Mesenchymal stem cell (in vitro differentiated cells and primary cell): ENCODE data around the gene CPOX.

Experiments used
- DNase-seq: peaks from one replicate; pipeline ENCODE4 v3.0.0-alpha.2; 2013
- H2AFZ ChIP-seq: one replicate; pipeline ENCODE4 v1.6.1; 2013; ENCODE audit warnings: low read depth, mild to moderate bottlenecking, control low read depth, inconsistent platforms, low read length, moderate library complexity
- H2AK5ac ChIP-seq: 2 replicates; pipeline ENCODE4 v1.6.1; 2013; ENCODE audit warnings: low read length, moderate library complexity, mild to moderate bottlenecking, inconsistent platforms; ENCODE audit not compliant: severe bottlenecking
- H2BK120ac ChIP-seq: one replicate; pipeline ENCODE4 v1.6.1; 2013; ENCODE audit warnings: low read depth, mild to moderate bottlenecking, inconsistent platforms, low read length, moderate library complexity
- H2BK12ac ChIP-seq, 2 experiments: one replicate each; pipeline ENCODE4 v1.6.1; 2013; ENCODE audit warnings: inconsistent platforms in 2 of 2, low read length in 2 of 2, mild to moderate bottlenecking in 2 of 2, moderate library complexity in 2 of 2, control low read depth in 1 of 2
- H2BK15ac ChIP-seq: one replicate; pipeline ENCODE4 v1.6.1; 2013; ENCODE audit warnings: mild to moderate bottlenecking, low read depth, inconsistent platforms; ENCODE audit not compliant: poor library complexity, severe bottlenecking
- H2BK5ac ChIP-seq: 2 replicates; pipeline ENCODE4 v1.6.1; 2013; ENCODE audit warnings: low read depth, mild to moderate bottlenecking, low read length, control low read depth, inconsistent platforms; ENCODE audit not compliant: poor library complexity, severe bottlenecking
- H3K14ac ChIP-seq, 2 experiments: one replicate each; pipeline ENCODE4 v1.6.1; 2013; ENCODE audit warnings: inconsistent platforms in 2 of 2, low read length in 2 of 2, control low read depth in 1 of 2, mild to moderate bottlenecking in 1 of 2, moderate library complexity in 1 of 2
- H3K18ac ChIP-seq, 2 experiments: one replicate each; pipeline ENCODE4 v1.6.1; 2013; ENCODE audit warnings: inconsistent platforms in 2 of 2, low read length in 2 of 2, control low read depth in 1 of 2, low read depth in 1 of 2, mild to moderate bottlenecking in 1 of 2
- H3K23ac ChIP-seq, 2 experiments: one replicate each; pipeline ENCODE4 v1.6.1; 2013; ENCODE audit warnings: inconsistent platforms in 2 of 2, low read length in 2 of 2, mild to moderate bottlenecking in 2 of 2, moderate library complexity in 2 of 2, control low read depth in 1 of 2
- H3K27ac ChIP-seq: 2 replicates; pipeline ENCODE4 v1.5.1; 2013; ENCODE audit warnings: mild to moderate bottlenecking, moderate library complexity, low read length, control low read depth, inconsistent platforms; ENCODE audit not compliant: poor library complexity, severe bottlenecking
- H3K27me3 ChIP-seq, 2 experiments: 2 replicates each; pipeline versions ENCODE4 v1.6.1 to v1.7.0; 2013; ENCODE audit warnings: low read length in 2 of 2, mild to moderate bottlenecking in 2 of 2, moderate library complexity in 2 of 2, control low read depth in 1 of 2, inconsistent platforms in 1 of 2; ENCODE audit not compliant: control insufficient read depth in 1 of 2, insufficient read depth in 1 of 2
- H3K36me3 ChIP-seq, 2 experiments: 2 replicates each; pipeline versions ENCODE4 v1.6.1 to v1.7.0; 2013; ENCODE audit warnings: low read length in 2 of 2, control low read depth in 1 of 2, inconsistent platforms in 1 of 2, low read depth in 1 of 2, mild to moderate bottlenecking in 1 of 2; ENCODE audit not compliant: insufficient read depth in 2 of 2, control insufficient read depth in 1 of 2
- H3K4ac ChIP-seq, 2 experiments: one replicate each; pipeline ENCODE4 v1.6.1; 2013; ENCODE audit warnings: inconsistent platforms in 2 of 2, low read length in 2 of 2, mild to moderate bottlenecking in 2 of 2, moderate library complexity in 2 of 2, control low read depth in 1 of 2, low read depth in 1 of 2
- H3K4me1 ChIP-seq: 2 replicates; pipeline ENCODE4 v1.6.1; 2013; ENCODE audit warnings: low read depth, low read length, control low read depth; ENCODE audit not compliant: control insufficient read depth, insufficient read depth
- H3K4me2 ChIP-seq: 2 replicates; pipeline ENCODE4 v1.6.1; 2013; ENCODE audit warnings: low read length, mild to moderate bottlenecking, inconsistent platforms; ENCODE audit not compliant: poor library complexity, severe bottlenecking
- H3K4me3 ChIP-seq, 2 experiments: 2 replicates each; pipeline versions ENCODE4 v1.5.1 to v1.7.0; 2013; ENCODE audit warnings: low read length in 2 of 2, mild to moderate bottlenecking in 2 of 2, control low read depth in 1 of 2, low read depth in 1 of 2; ENCODE audit not compliant: insufficient read depth in 1 of 2
- H3K79me1 ChIP-seq: replicated peaks from 2 replicates; pipeline ENCODE4 v1.6.1; 2013; ENCODE audit warnings: mild to moderate bottlenecking, control low read depth, low read length, inconsistent platforms; ENCODE audit not compliant: poor library complexity, severe bottlenecking
- H3K9ac ChIP-seq: 2 replicates; pipeline ENCODE4 v1.7.0; 2013; ENCODE audit warnings: mild to moderate bottlenecking, low read length, moderate library complexity
- H3K9me3 ChIP-seq: 2 replicates; pipeline ENCODE4 v1.7.0; 2013; ENCODE audit warnings: mild to moderate bottlenecking, low read length; ENCODE audit not compliant: control insufficient read depth
- H4K8ac ChIP-seq: one replicate; pipeline ENCODE4 v1.6.1; 2013; ENCODE audit warnings: inconsistent platforms, mild to moderate bottlenecking, low read length, moderate library complexity
- H4K91ac ChIP-seq: one replicate; pipeline ENCODE4 v1.6.1; 2013; ENCODE audit warnings: mild to moderate bottlenecking, low read length, inconsistent platforms
- WGBS: methylation state at CpG from one replicate; pipeline ENCODE4 v1.1.7; 2013; ENCODE audit warnings: mixed read lengths; 5-methylcytosine and 5-hydroxymethylcytosine counted together

Gene CPOX

DNA sequence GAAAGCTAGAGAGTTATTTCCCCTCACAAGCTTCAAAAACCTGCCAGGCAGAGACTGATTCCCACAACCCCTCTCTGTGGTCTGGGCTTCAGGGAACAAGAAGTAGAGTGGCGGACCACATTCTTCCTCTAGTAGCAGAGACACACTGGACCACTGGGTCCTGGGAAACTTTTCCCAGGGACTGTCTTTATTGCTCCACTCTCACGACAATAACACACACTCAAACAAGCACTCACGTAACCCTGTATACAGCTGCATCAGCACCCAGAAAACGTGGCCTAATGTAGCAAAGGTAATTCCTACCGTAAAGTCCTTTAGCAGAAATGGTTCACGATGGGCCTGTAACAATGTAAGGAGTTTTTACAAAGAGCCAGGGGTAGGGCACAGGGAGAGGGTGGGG, 27.6 kb downstream of the CPOX start:
- Histone ChIP-seq H3K23ac (no peak overlapping the region), H4K8ac (no peak overlapping the region), H3K4ac (no peak overlapping the region), H2BK15ac (peak overlapping the region; percentile 40), H3K27me3 (no peaks in the 10 kb centered on the region), H2AK5ac (no peak overlapping the region), H3K18ac (no peak overlapping the region), H3K79me1 (no peaks in the 10 kb centered on the region), H3K27ac (no peak overlapping the region), H3K36me3 (no peaks in the 10 kb centered on the region), H2BK5ac (no peak overlapping the region), H3K4me1 (no peaks in the 10 kb centered on the region), H4K91ac (no peak overlapping the region), H3K9me3 (no peaks in the 10 kb centered on the region), H2BK12ac (no peak overlapping the region), H2BK120ac (no peak overlapping the region), H3K4me2 (no peak overlapping the region), H3K9ac (no peak overlapping the region), H2AFZ (no peak overlapping the region), H3K14ac (no peak overlapping the region), H3K4me3 (no peak overlapping the region)
- DNase-seq = peak; percentile 33
- WGBS = 73% methylated on average over 6 of the region's 6 CpGs

DNA sequence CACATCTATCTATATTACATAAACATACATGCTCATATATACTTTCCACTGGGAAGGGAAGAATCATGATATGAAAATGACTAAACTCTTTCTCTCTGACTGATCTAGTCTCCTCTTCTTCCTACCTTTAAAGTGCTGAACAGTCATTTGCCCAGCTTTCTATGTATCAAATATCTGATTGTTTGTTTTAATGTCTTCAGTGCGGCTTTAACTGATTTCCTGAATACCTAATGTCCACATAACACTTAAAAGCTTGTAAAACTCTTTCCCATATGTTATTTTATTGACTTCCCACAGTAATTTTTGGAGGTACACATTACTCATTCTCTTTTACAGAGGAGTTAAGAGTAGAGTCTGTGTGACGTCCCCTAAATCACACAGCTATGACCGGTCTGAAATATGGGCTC, 28.2 kb downstream of the CPOX start:
- Histone ChIP-seq H3K18ac (no peak overlapping the region), H3K4me3 (no peak overlapping the region), H3K4ac (no peak overlapping the region), H3K27me3 (no peaks in the 10 kb centered on the region), H3K9ac (no peak overlapping the region), H2AFZ (no peak overlapping the region), H3K4me1 (no peaks in the 10 kb centered on the region), H3K23ac (no peak overlapping the region), H2BK12ac (no peak overlapping the region), H4K8ac (no peak overlapping the region), H2BK15ac (no peak overlapping the region), H2AK5ac (no peak overlapping the region), H3K36me3 (no peaks in the 10 kb centered on the region), H3K4me2 (no peak overlapping the region), H2BK120ac (no peak overlapping the region), H3K9me3 (no peaks in the 10 kb centered on the region), H4K91ac (no peak overlapping the region), H3K27ac (no peak overlapping the region), H3K79me1 (no peaks in the 10 kb centered on the region), H2BK5ac (no peak overlapping the region), H3K14ac (no peak overlapping the region)
- 63% methylated on average over 2 of the region's 3 CpGs for WGBS
- no peak for DNase-seq

DNA sequence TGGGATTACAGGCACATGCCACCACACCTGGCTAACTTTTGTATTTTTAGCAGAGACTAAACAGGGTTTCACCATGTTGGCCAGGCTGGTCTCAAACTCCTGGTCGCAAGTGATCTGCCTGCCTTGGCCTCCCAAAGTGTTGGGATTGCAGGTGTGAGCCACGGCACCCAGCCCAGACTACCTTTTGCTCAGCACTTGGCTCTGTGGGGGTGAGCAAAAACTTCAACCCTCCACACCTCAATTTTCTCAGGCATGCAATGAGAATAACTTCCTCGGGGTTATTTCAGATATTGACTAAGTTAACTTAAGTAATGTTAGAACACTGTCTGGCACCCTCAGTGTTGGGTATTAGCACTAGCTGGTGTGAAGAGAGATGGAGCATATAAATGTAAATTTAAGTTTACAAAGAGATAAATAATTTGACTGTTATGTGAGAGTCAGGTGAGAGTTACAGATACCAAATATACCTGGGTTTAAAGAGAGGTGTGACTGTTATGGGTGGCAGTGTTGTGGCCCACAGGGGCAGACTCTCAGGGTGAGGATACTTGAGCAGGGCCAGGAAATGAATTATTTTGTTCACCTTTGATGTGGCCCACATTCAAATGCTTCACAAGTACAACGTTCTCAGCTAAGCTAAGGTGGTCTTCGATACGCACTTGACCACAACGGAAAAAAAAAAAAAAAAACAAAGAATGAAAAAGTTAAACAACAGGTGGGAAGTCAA, 29.0 kb downstream of the CPOX start:
- H3K27me3 ChIP-seq = no peaks in the 10 kb centered on the region
- no peaks in the 10 kb centered on the region for H3K36me3 ChIP-seq
- peak overlapping the region; percentile 49 to 100 for H2BK12ac ChIP-seq
- H3K9ac ChIP-seq = no peak overlapping the region
- no peaks in the 10 kb centered on the region for H3K4me1 ChIP-seq
- H3K79me1 ChIP-seq = no peaks in the 10 kb centered on the region
- no peak overlapping the region for H3K27ac ChIP-seq
- WGBS = 95% methylated on average over 7 of the region's 7 CpGs
- H3K14ac ChIP-seq = no peak overlapping the region
- no peak overlapping the region for H2AK5ac ChIP-seq
- no peak overlapping the region for H4K91ac ChIP-seq
- no peak overlapping the region for H2BK5ac ChIP-seq
- peak overlapping the region; percentile 2 to 78 for H3K18ac ChIP-seq
- no peak overlapping the region for H4K8ac ChIP-seq
- H2BK120ac ChIP-seq = peak overlapping the region; percentile 29
- H2AFZ ChIP-seq = no peak overlapping the region
- H3K4ac ChIP-seq = no peak overlapping the region
- no peak overlapping the region for H2BK15ac ChIP-seq
- no peaks in the 10 kb centered on the region for H3K9me3 ChIP-seq
- H3K23ac ChIP-seq = no peak overlapping the region
- DNase-seq = no peak
- no peak overlapping the region for H3K4me3 ChIP-seq
- no peak overlapping the region for H3K4me2 ChIP-seq

DNA sequence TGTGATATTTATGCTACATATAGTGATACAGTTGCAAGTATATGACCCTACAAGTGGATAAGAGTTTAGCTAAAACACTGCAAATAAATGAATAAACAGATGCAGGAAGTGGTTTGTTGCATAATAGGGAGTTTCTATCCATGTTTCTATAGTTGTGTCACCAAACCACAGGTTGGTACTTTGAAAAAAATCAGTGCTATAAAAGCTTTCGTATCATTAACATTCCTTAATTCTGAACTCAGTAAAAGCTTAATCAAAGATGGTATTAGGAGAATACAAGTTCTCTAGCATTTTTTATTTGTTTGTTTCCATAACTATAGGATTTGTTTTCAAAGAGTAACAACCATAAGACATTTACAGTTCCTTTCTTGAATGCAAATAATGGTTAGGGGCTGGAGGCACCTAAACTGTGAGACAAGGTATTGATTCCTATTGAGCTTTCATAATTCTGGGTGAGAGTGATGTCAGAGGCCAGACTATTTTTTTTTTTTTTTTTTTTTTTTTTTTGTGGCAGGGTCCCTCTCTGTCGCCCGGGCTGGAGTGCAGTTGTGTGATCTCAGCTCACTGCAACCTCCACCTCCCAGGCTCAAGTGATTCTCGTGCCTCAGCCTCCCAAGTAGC, 29.6 kb downstream of the CPOX start:
- H3K18ac ChIP-seq = no peak overlapping the region
- H3K36me3 ChIP-seq = no peaks in the 10 kb centered on the region
- no peak overlapping the region for H3K14ac ChIP-seq
- no peak overlapping the region for H3K4ac ChIP-seq
- no peak overlapping the region for H3K4me2 ChIP-seq
- no peak overlapping the region for H2AK5ac ChIP-seq
- no peaks in the 10 kb centered on the region for H3K27me3 ChIP-seq
- peak overlapping the region in 1 of 2 experiments; percentile 49 for H2BK12ac ChIP-seq
- H3K4me1 ChIP-seq = no peaks in the 10 kb centered on the region
- WGBS = 87% methylated on average over 3 of the region's 4 CpGs
- no peak overlapping the region for H4K91ac ChIP-seq
- H3K9me3 ChIP-seq = no peaks in the 10 kb centered on the region
- H3K4me3 ChIP-seq = no peak overlapping the region
- H3K27ac ChIP-seq = no peak overlapping the region
- no peak overlapping the region for H2BK15ac ChIP-seq
- peak; percentile 88 for DNase-seq
- H3K23ac ChIP-seq = no peak overlapping the region
- H3K9ac ChIP-seq = no peak overlapping the region
- no peak overlapping the region for H2AFZ ChIP-seq
- no peak overlapping the region for H2BK120ac ChIP-seq
- H3K79me1 ChIP-seq = no peaks in the 10 kb centered on the region
- H2BK5ac ChIP-seq = no peak overlapping the region
- H4K8ac ChIP-seq = no peak overlapping the region
